Right cardiac atrium (tissue), 5 donors: ENCODE data around the gene LRP3. TPM values are rescaled to one million over a fixed set of nuclear protein-coding genes. Genes with fewer than 3 reads are reported as not detected.

Source experiments
- ATAC-seq, 2 donors: fragments of 200-7000 bp; cut with Tn5 transposase; one replicate each; pipeline versions ENCODE4 v1.8.0 to v1.9.1; 2020; ENCODE audit warnings: moderate library complexity in 2 of 2, mild to moderate bottlenecking in 1 of 2
- DNase-seq, 3 donors: peaks; one replicate each; pipeline ENCODE4 v3.0.0-alpha.2; 2020
- H3K27ac ChIP-seq: one replicate; pipeline ENCODE4 v1.5.1; 2013; ENCODE audit warnings: mild to moderate bottlenecking, low read length, control low read depth, moderate library complexity
- H3K27me3 ChIP-seq: one replicate; pipeline ENCODE4 v1.6.1; 2013; ENCODE audit not compliant: control insufficient read depth, insufficient read depth
- H3K4me1 ChIP-seq: one replicate; pipeline ENCODE4 v1.6.1; 2013; ENCODE audit warnings: low read length; ENCODE audit not compliant: control insufficient read depth, insufficient read depth
- H3K4me3 ChIP-seq: one replicate; pipeline ENCODE4 v1.5.1; 2013; ENCODE audit warnings: low read length, control low read depth
- H3K9me3 ChIP-seq: one replicate; pipeline ENCODE4 v1.6.1; 2013; ENCODE audit warnings: low read length; ENCODE audit not compliant: control insufficient read depth
- WGBS: extraction: QIAGEN DNeasy Blood & Tissue Kit; methylation state at CpG from one replicate; pipeline ENCODE4 v1.1.7; 2013; 5-methylcytosine and 5-hydroxymethylcytosine counted together
- intact Hi-C, 4 donors: fragments of 100-400 bp; cut with DNase I; formaldehyde crosslinking; loops; one replicate each; pipeline versions ENCODE4 v1.11.0 to v1.14.0; 2022 to 2023
- polyA plus RNA-seq: library from polyadenylated mRNA; stranded (reverse); fragments of 200-250 nt; gene quantifications from one replicate; pipeline ENCODE4 v1.2.3, GENCODE V29; 2013
- total RNA-seq, 4 donors: library from RNA; stranded (reverse); fragmentation: NEBNext Ultra II Directional; extraction: Animal tissue kit (Norgen Biotek cat#: 25700); gene quantifications; one replicate each; pipeline ENCODE4 v1.2.1, GENCODE V29; 2021
- donor health status: healthy with polysubstance abuse.
- donor health status: DM: no; HTN: yes; CAD: no.
- donor health status: DM: no; HTN: no; CAD: no.
- donor health status: DM: no; HTN: yes; CAD: no; lungs with severe emphysema.
- donor health status: DM: yes; HTN: yes; CAD: no.

The LRP3 gene
- total and polyA plus RNA-seq, 5 donors, result 13.2 to 20.7 (median 14.8) TPM

GRCh38 chr19:33248954-33249613 is 55.0 kb downstream of the LRP3 start:
- WGBS, result 54% methylated on average over 28 of the region's 28 CpGs
- intact Hi-C loops, result no loop called here
- Histone ChIP-seq H3K9me3 (no peaks in the 10 kb centered on the region), H3K27me3 (no peaks in the 10 kb centered on the region), H3K27ac (no peak overlapping the region), H3K4me1 (no peaks in the 10 kb centered on the region), H3K4me3 (no peak overlapping the region)
- ATAC-seq (peak; percentile 23 to 50), DNase-seq (peak in 2 of 3 donors; percentile 71 to 76)

GRCh38 chr19:33249740-33250366 is 55.7 kb downstream of the LRP3 start:
- WGBS, result 81% methylated on average over 3 of the region's 3 CpGs
- ATAC-seq (no peak), DNase-seq (no peak)
- Histone ChIP-seq H3K27ac (no peak overlapping the region), H3K9me3 (no peaks in the 10 kb centered on the region), H3K4me1 (no peaks in the 10 kb centered on the region), H3K4me3 (no peak overlapping the region), H3K27me3 (no peaks in the 10 kb centered on the region)
- intact Hi-C loops, result no loop called here

- Histone ChIP-seq H3K9me3 (no peaks in the 10 kb centered on the region), H3K27me3 (no peaks in the 10 kb centered on the region), H3K4me1 (no peaks in the 10 kb centered on the region), H3K27ac (no peak overlapping the region), H3K4me3 (no peak overlapping the region)
- DNase-seq (no peak), ATAC-seq (no peak)
- intact Hi-C loops, result no loop called here
- 98% methylated on average over 1 of the region's 1 CpG for WGBS
These were observed 56.4 kb downstream of the LRP3 start for GRCh38 chr19:33250500-33250899.

GRCh38 chr19:33251076-33251475 is 56.9 kb downstream of the LRP3 start:
- Histone ChIP-seq H3K4me1 (no peaks in the 10 kb centered on the region), H3K4me3 (no peak overlapping the region), H3K27ac (no peak overlapping the region), H3K27me3 (no peaks in the 10 kb centered on the region), H3K9me3 (no peaks in the 10 kb centered on the region)
- ATAC-seq (no peak), DNase-seq (no peak)
- WGBS, result 52% methylated on average over 12 of the region's 12 CpGs
- intact Hi-C loops, result no loop called here

- ATAC-seq, result no peak
- Histone ChIP-seq H3K4me1 (no peaks in the 10 kb centered on the region), H3K27me3 (no peaks in the 10 kb centered on the region), H3K27ac (no peak overlapping the region), H3K4me3 (no peak overlapping the region), H3K9me3 (no peaks in the 10 kb centered on the region)
- intact Hi-C loops, result no loop called here
- DNase-seq, result no peak
- WGBS, result 64% methylated on average over 17 of the region's 17 CpGs
These were observed 57.5 kb downstream of the LRP3 start for GRCh38 chr19:33251526-33252090.

GRCh38 chr19:33252418-33252962 is 58.4 kb downstream of the LRP3 start:
- intact Hi-C loops, result no loop called here
- ATAC-seq, result no peak

GRCh38 chr19:33252971-33253370 is 58.8 kb downstream of the LRP3 start:
- H3K9me3 ChIP-seq, result no peaks in the 10 kb centered on the region
- H3K4me3 ChIP-seq, result no peak overlapping the region
- WGBS, result 76% methylated on average over 8 of the region's 8 CpGs
- no peaks in the 10 kb centered on the region for H3K27me3 ChIP-seq
- no peaks in the 10 kb centered on the region for H3K4me1 ChIP-seq
- ATAC-seq (no peak), DNase-seq (no peak)
- no peak overlapping the region for H3K27ac ChIP-seq
- intact Hi-C loops, result no loop called here

More at GRCh38 chr19:33252418-33252962, 58.4 kb downstream of the LRP3 start:
- no peak for DNase-seq
- Histone ChIP-seq H3K4me1 (no peaks in the 10 kb centered on the region), H3K9me3 (no peaks in the 10 kb centered on the region), H3K27me3 (no peaks in the 10 kb centered on the region), H3K4me3 (no peak overlapping the region), H3K27ac (no peak overlapping the region)
- WGBS, result 91% methylated on average over 4 of the region's 4 CpGs

- no peak for DNase-seq
- intact Hi-C loops, result no loop called here
- Histone ChIP-seq H3K4me3 (no peak overlapping the region), H3K4me1 (no peaks in the 10 kb centered on the region), H3K27me3 (no peaks in the 10 kb centered on the region), H3K27ac (no peak overlapping the region), H3K9me3 (no peaks in the 10 kb centered on the region)
- no peak for ATAC-seq
- 69% methylated on average over 13 of the region's 13 CpGs for WGBS
These were observed 60.2 kb downstream of the LRP3 start for GRCh38 chr19:33254245-33254824.

GRCh38 chr19:33255781-33256180 is 61.7 kb downstream of the LRP3 start:
- no peak for DNase-seq
- no peak overlapping the region for H3K27ac ChIP-seq
- no peak overlapping the region for H3K4me3 ChIP-seq
- H3K27me3 ChIP-seq, result no peaks in the 10 kb centered on the region
- no peaks in the 10 kb centered on the region for H3K9me3 ChIP-seq
- 82% methylated on average over 7 of the region's 7 CpGs for WGBS
- no peak for ATAC-seq
- intact Hi-C loops, result no loop called here
- no peaks in the 10 kb centered on the region for H3K4me1 ChIP-seq

GRCh38 chr19:33256261-33256660 is 62.1 kb downstream of the LRP3 start:
- no peak overlapping the region for H3K27ac ChIP-seq
- no peaks in the 10 kb centered on the region for H3K9me3 ChIP-seq
- ATAC-seq, result no peak
- intact Hi-C loops, result no loop called here
- peak in 1 of 3 donors; percentile 39 for DNase-seq
- no peak overlapping the region for H3K4me3 ChIP-seq
- no peaks in the 10 kb centered on the region for H3K27me3 ChIP-seq
- H3K4me1 ChIP-seq, result no peaks in the 10 kb centered on the region
- 57% methylated on average over 7 of the region's 7 CpGs for WGBS

GRCh38 chr19:33257828-33258227 is 63.7 kb downstream of the LRP3 start:
- no peaks in the 10 kb centered on the region for H3K4me1 ChIP-seq
- WGBS, result 97% methylated on average over 2 of the region's 2 CpGs
- H3K9me3 ChIP-seq, result no peaks in the 10 kb centered on the region
- no peak for ATAC-seq
- H3K27me3 ChIP-seq, result no peaks in the 10 kb centered on the region
- DNase-seq, result no peak
- intact Hi-C loops, result no loop called here
- no peak overlapping the region for H3K4me3 ChIP-seq
- H3K27ac ChIP-seq, result no peak overlapping the region
